GM10266 (cell line): ENCODE measurements around the gene TXN2.
"Not testable (repeated sequence)": the region's sequence is repeated elsewhere in the genome, so short reads cannot be mapped to it uniquely, and the experiment has no call there.

Experiments
- DNase-seq: peaks from one replicate; pipeline ENCODE4 v3.0.0; 2012; ENCODE audit errors: extremely low spot score
- TF ChIP-seq, protein P1 (sequence below): IDR thresholded peaks from 2 replicates; pipeline ENCODE4 v1.5.1; 2012; ENCODE audit warnings: mild to moderate bottlenecking, low read depth; ENCODE audit not compliant: control insufficient read depth, insufficient read depth; ENCODE audit errors: missing control alignments

TXN2 gene, protein sequence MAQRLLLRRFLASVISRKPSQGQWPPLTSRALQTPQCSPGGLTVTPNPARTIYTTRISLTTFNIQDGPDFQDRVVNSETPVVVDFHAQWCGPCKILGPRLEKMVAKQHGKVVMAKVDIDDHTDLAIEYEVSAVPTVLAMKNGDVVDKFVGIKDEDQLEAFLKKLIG

DNA sequence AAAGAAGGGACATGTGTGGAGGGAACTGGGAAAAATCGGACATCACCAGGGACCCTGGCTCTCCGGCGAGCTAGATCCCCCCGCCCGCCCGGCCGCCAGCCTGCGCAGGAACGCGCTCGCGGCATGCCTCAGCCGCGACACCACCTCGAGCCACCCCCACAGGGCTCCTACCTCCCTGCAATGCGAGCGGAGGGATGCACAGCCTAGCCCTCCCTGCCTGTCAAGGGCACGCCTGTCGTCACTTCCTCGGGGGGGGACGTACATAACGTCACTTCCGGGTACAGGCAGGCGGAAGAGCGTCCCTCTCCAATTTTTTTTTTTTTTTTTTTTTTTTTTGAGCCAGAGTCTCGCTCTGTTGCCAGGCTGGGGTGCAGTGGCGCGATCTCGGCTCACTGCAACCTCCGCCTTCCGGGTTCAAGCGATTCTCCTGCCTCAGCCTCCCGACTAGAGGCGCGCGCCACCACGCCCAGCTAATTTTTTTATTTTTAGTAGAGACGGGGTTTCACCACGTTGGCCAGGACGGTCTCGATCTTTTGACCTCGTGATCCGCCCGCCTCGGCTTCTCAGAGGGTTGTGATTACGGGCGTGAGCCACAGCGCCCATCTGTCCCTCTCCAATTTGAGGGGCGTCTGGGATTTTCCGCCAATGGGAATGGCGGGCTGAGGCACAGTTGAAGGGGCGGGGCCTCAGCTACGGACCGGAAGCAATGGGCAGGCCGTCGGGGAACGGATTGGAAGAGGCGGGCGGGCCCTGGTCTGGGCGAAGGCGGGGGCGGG lies at the start of gene TXN2:
TSS of gene TXN2 (minus strand) at position 248 of the 776 bp plus-strand sequence. CDS start 803 bp downstream, outside the sequence.
- TF ChIP-seq, protein P1, sequence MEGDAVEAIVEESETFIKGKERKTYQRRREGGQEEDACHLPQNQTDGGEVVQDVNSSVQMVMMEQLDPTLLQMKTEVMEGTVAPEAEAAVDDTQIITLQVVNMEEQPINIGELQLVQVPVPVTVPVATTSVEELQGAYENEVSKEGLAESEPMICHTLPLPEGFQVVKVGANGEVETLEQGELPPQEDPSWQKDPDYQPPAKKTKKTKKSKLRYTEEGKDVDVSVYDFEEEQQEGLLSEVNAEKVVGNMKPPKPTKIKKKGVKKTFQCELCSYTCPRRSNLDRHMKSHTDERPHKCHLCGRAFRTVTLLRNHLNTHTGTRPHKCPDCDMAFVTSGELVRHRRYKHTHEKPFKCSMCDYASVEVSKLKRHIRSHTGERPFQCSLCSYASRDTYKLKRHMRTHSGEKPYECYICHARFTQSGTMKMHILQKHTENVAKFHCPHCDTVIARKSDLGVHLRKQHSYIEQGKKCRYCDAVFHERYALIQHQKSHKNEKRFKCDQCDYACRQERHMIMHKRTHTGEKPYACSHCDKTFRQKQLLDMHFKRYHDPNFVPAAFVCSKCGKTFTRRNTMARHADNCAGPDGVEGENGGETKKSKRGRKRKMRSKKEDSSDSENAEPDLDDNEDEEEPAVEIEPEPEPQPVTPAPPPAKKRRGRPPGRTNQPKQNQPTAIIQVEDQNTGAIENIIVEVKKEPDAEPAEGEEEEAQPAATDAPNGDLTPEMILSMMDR, result no peak
- peak; percentile 95 for DNase-seq

DNA sequence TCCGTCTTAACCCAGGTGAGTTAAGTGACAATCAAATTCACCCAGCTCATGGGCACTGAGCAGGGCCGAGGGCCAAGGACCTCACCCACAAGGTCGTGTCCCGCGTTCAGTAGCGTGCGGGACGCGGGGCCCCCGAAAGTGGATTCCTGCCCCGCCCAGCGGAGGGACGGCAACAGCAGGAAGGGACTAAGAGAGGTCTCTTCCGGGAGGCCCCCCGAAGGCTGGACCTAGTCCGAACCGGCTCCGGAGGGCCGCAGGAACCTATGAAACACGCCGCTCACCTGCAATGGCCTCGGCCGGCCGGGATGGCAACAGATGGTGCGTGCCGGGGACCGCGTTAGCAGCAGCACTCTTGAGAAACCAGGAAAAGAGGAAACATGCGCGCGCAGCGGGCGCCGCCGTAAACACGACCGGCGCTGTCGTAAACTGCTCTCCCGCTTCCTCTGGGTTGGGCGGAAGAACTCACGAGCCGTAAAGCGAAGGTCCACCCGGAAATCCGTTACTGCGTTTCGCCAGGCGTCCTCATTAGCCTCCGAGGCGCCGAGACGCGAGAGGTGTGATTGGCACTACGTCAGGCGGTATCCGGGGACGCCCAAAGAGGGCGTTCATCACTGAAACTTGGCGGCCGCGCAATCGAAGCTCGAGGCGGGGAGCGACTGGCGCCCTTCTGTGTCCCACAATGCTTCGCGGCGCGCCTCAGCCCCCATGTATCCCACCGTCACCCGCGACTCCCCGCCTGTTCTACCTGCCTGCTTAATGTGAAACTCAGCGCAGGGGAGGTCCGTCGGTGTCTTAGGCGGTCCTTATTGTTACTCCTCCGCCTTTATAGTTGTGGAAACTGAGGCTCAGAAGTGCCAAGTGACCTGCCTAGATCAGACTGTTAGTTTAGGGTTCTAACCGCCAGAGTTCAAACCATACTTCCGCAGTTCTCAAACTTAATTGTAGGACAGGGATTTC lies 47.6 kb upstream of the TXN2 start, which contains the start of gene EIF3D:
TSS of gene EIF3D (minus strand) at position 372 of the 957 bp plus-strand sequence. CDS start 3,045 bp downstream, outside the sequence.
- DNase-seq, result peak; percentile 89
- TF ChIP-seq, protein P1, result no peak

DNA sequence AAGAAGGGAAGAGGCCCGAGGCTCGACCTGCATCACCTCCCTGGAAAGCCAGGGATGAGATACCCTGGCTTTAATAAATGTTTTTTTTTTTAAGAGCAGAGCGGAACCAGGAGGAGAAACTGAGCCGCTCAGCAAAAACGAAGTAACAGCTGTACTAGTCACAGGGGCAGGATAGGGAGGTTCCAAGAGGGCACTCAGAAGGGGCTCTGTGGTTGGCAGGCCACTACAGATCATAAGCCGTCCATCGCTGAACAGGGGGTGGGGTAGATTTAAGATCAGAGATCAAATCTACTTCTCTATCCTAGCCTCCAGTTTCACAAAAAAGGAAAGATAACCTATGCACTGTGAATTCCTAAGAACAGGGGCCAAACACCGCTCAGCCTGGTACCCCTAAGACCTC lies 46.9 kb upstream of the TXN2 start:
- no peak for DNase-seq
- TF ChIP-seq, protein P1, result no peak

DNA sequence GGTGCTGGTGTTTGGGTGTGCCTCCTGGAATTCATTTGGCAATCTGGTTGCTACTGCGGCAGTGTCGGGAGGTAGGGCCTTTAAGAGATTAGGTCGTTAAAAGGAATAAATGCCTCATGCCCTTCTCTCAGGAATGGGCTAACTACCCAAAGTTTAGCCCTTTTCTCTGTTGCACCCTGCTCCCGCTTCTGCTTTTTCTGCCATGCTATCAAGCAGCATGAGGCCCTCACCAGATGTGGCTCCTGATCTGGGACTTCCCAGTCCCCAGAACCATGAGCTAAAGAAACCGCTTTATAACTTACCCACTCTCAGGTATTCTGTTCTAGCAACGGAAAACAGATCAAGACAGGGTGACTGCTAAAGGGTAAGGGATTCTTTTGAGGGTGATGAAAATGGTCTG lies 41.2 kb upstream of the TXN2 start:
- TF ChIP-seq, protein P1, result no peak
- DNase-seq, result no peak

DNA sequence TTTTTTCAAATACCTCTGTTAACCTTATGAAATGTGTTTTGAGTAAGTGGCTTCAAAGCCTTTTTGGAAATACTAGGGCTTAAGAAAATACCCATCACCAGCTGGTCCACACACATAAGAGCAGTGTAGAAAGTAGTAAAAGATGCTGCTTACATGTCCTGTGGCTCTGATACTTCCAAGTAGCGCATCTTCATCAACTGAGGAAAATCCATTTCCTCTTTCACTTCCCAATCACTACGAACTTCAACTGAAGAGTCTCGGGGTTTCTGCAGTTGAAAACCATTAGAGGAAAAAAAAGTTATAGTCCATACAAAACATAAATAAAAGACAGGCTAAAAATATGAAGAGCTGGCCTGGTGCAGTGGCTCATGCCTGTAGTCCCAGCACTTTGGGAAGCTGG lies 39.0 kb upstream of the TXN2 start:
- DNase-seq, result no peak
- TF ChIP-seq, protein P1, result no peak

DNA sequence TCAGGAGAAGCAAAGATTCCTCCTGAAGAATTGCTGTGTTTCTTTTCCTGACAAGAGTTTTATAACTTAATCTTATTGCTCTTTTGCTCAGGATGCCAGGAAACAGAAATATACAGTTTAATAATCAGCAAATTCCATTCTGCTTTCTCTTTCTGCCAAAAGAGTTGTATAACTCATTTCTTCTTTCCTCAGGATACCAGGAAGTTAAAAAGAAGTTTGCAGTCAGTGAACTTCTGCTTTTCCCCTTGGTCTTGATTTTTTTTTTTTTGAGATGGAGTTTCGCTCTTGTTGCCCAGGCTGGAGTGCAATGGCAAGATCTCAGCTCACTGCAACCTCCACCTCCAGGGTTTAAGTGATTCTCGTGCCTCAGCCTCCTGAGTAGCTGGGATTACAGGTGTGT lies 38.5 kb upstream of the TXN2 start:
- DNase-seq, result not testable (repeated sequence)

DNA sequence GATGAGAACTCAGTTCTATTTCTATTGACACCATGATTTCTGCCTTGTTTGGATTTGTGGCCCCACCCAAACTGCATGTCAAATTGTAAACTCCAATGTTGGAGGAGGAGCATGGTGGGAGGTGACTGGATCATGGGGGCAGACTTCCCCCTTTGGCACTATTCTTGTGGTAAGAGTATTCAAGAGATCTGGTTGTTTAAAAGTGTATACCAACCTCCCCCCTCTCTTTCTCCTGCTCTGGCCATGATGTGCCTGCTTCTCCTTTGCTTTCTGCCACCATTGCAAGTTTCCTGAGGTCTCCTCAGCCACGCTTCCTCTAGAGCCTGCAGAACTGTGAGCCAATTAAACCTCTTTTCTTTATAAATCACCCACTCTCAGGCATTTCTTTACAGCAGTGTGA lies 33.3 kb upstream of the TXN2 start:
- no peak for DNase-seq
- TF ChIP-seq, protein P1, result no peak
